Neural progenitor cell (in vitro differentiated cells): Measurements from ENCODE around the gene SEMA4A.
A peak's percentile ranks its signal among the peaks of the same experiment; 100 is the strongest.

Experiments used
- EZH2 ChIP-seq: fragments of 200-600 bp; sonication (generic); IDR thresholded peaks from 2 replicates; pipeline ENCODE4 v1.6.1; 2017; ENCODE audit warnings: antibody characterized with exemption, mild to moderate bottlenecking, moderate library complexity
- EZH2phosphoT487 ChIP-seq: fragments of 200-600 bp; sonication (generic); IDR thresholded peaks from 2 replicates; pipeline ENCODE4 v1.6.1; 2017; ENCODE audit warnings: antibody characterized with exemption
- TF ChIP-seq, protein P1 (sequence below): fragments of 200-600 bp; sonication (generic); IDR thresholded peaks from 2 replicates; pipeline ENCODE4 v1.5.1; 2017; ENCODE audit warnings: antibody characterized with exemption, mild to moderate bottlenecking

DNA sequence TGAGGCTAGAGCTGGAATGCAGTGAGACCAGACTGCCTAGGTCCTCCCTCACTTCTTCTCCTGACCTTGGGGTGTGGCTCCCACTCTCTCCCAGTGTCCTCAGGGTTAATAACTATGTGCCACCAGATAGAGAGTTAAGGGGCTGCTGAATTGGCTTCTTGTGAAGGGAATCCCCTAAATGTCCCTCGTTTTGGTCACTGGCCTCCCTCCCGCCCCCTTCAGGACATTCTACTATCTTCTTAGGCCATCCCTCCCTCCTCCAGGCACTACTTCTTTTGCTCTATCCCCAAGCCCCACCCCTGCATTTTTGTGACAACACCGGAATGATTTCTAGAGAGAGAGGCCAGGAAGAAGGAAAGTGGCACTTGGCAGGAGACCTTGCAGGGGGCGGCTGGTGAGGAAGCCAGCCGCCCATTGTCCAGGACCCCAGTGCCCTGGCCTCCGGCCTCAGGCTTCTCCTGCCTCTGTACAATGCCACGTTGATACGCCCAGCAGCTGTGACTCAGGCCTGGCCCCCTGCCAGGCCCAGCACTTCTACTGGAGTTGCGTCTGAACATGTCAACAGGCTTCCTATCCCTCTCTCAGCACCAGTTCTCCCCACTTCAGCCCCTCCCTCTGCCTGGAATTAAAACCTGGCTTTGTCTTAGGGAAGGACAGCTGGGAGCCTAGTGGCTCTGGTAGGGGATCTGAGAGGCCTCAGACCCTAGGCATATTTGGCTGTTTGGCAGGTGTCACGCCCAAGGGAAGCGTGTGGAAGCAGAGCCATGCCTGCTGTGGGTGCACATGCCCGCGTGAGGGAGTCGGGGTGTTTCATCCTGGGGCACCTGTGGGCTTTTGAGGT lies 29.8 kb upstream of the SEMA4A start:
- TF ChIP-seq, protein P1, sequence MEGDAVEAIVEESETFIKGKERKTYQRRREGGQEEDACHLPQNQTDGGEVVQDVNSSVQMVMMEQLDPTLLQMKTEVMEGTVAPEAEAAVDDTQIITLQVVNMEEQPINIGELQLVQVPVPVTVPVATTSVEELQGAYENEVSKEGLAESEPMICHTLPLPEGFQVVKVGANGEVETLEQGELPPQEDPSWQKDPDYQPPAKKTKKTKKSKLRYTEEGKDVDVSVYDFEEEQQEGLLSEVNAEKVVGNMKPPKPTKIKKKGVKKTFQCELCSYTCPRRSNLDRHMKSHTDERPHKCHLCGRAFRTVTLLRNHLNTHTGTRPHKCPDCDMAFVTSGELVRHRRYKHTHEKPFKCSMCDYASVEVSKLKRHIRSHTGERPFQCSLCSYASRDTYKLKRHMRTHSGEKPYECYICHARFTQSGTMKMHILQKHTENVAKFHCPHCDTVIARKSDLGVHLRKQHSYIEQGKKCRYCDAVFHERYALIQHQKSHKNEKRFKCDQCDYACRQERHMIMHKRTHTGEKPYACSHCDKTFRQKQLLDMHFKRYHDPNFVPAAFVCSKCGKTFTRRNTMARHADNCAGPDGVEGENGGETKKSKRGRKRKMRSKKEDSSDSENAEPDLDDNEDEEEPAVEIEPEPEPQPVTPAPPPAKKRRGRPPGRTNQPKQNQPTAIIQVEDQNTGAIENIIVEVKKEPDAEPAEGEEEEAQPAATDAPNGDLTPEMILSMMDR = peak; percentile 50
- TF ChIP-seq EZH2 (no peak), EZH2phosphoT487 (no peak)
